ENCODE results near the gene SRD5A1.

SRD5A1 gene

DNA sequence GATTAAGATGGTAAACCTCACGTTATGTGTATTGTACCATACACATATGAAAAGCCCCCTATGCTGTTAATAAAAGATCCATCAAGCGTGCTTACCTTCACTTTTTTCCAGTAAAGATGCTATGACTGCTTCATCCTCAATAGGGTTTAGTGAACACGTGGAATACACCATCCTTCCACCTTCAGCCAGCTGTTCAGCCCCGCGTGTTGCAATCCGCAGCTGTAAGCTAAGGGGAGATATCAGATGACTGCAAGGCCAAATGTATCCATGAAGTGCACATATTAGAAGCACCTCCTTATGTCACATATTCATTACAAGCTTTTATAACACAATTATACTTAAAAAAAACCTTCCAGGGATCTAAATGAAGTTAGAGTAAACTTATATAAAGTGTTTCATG is 16.6 kb upstream of the SRD5A1 start:
- DNase-seq (ENCODE audit: low read depth, low spot score), result no peak
- Histone ChIP-seq H3K27me3 (ENCODE audit: insufficient read depth, insufficient read length) (no peaks in the 10 kb centered on the region), H3K36me3 (ENCODE audit: insufficient read depth, insufficient read length, low read length) (peaks cover 89% of the 10 kb centered on the region), H3K4me1 (ENCODE audit: insufficient read depth, insufficient read length) (no peaks in the 10 kb centered on the region), H3K4me3 (ENCODE audit: insufficient read length, low read depth) (no peak overlapping the region), H3K9ac (ENCODE audit: insufficient read length, low read depth) (no peak overlapping the region), H3K9me3 (ENCODE audit: insufficient read depth, low read length) (no peaks in the 10 kb centered on the region)
- no peak for TF ChIP-seq YY1 (IDR thresholded peaks at IDR 0.05; ENCODE audit: insufficient read depth, insufficient read length)
- TF ChIP-seq ZNF274 (IDR thresholded peaks at IDR 0.05; ENCODE audit: low read depth, low read length), result no peak
- TF ChIP-seq SUZ12 (IDR thresholded peaks at IDR 0.05; ENCODE audit: extremely low read depth, insufficient read depth, insufficient read length), result no peak

DNA sequence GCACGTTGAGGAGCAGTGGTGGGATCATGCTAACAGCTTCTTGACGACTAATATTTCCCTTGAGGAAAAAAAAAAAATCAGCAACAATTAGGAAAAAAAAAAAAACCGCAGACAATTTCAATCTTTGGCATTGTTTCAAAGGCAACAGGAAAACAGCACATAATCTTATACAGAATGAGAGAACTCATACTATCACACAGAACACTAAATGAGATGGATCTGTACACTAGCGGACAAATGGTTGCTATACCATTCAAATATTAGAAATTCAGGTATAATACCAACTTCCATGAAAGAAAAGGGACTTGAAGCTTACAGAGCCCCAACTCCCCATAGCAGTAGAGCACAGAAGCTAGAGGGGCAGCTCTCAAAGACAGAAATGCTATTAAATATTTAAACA is 10.0 kb upstream of the SRD5A1 start:
- peaks cover 13% of the 10 kb centered on the region for H3K9me3 ChIP-seq (ENCODE audit: insufficient read depth, low read length)
- H3K4me3 ChIP-seq (ENCODE audit: insufficient read length, low read depth), result no peak overlapping the region
- peaks cover 94% of the 10 kb centered on the region for H3K36me3 ChIP-seq (ENCODE audit: insufficient read depth, insufficient read length, low read length)
- H3K4me1 ChIP-seq (ENCODE audit: insufficient read depth, insufficient read length), result no peaks in the 10 kb centered on the region
- TF ChIP-seq SUZ12 (IDR thresholded peaks at IDR 0.05; ENCODE audit: extremely low read depth, insufficient read depth, insufficient read length) (no peak), YY1 (IDR thresholded peaks at IDR 0.05; ENCODE audit: insufficient read depth, insufficient read length) (no peak), ZNF274 (IDR thresholded peaks at IDR 0.05; ENCODE audit: low read depth, low read length) (no peak)
- no peak overlapping the region for H3K9ac ChIP-seq (ENCODE audit: insufficient read length, low read depth)
- DNase-seq (ENCODE audit: low read depth, low spot score), result no peak
- H3K27me3 ChIP-seq (ENCODE audit: insufficient read depth, insufficient read length), result no peaks in the 10 kb centered on the region

DNA sequence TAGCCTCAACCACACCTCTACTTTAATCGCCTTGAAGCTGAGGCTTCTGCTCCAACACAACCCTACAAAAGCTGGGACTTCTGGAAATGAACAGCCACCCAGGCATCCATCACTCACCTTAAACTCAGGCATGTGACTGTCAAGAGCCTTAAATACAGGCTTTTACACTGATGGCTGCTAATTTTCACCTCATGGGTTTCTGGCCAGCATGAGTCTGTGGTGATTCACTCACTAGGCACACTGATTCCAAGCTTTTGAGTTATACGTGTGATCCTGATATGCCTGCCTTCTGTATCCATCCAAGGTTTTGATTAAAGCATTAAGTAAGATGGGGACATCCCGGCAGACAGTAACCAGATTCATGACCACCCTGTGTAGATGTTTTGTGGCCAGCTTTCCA is 9.3 kb upstream of the SRD5A1 start:
- H3K27me3 ChIP-seq (ENCODE audit: insufficient read depth, insufficient read length), result no peaks in the 10 kb centered on the region
- no peak overlapping the region for H3K4me3 ChIP-seq (ENCODE audit: insufficient read length, low read depth)
- no peak overlapping the region for H3K9ac ChIP-seq (ENCODE audit: insufficient read length, low read depth)
- H3K4me1 ChIP-seq (ENCODE audit: insufficient read depth, insufficient read length), result no peaks in the 10 kb centered on the region
- H3K36me3 ChIP-seq (ENCODE audit: insufficient read depth, insufficient read length, low read length), result peaks cover 94% of the 10 kb centered on the region
- TF ChIP-seq ZNF274 (IDR thresholded peaks at IDR 0.05; ENCODE audit: low read depth, low read length) (no peak), SUZ12 (IDR thresholded peaks at IDR 0.05; ENCODE audit: extremely low read depth, insufficient read depth, insufficient read length) (no peak), YY1 (IDR thresholded peaks at IDR 0.05; ENCODE audit: insufficient read depth, insufficient read length) (no peak)
- H3K9me3 ChIP-seq (ENCODE audit: insufficient read depth, low read length), result peaks cover 13% of the 10 kb centered on the region
- DNase-seq (ENCODE audit: low read depth, low spot score), result no peak

DNA sequence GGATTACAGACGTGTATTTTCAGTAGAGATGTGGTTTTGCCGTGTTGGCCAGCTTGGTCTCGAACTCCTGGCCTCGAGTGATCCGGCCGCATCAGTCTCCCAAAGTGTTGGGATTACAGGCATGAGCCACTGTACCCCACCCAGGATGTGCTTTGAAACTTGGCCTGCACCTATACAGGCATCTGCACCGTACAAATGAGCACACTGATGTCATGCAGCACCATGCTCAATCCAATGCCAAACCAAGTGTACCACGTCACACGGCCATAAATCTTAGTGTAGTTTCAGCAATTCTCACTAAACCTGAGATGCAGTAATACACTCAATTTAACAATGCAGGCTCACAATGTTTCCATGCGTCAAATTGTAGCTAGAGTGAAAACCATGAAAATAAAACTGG is 6.7 kb upstream of the SRD5A1 start:
- H3K27me3 ChIP-seq (ENCODE audit: insufficient read depth, insufficient read length), result no peaks in the 10 kb centered on the region
- no peak for TF ChIP-seq ZNF274 (IDR thresholded peaks at IDR 0.05; ENCODE audit: low read depth, low read length)
- no peak for TF ChIP-seq YY1 (IDR thresholded peaks at IDR 0.05; ENCODE audit: insufficient read depth, insufficient read length)
- TF ChIP-seq SUZ12 (IDR thresholded peaks at IDR 0.05; ENCODE audit: extremely low read depth, insufficient read depth, insufficient read length), result no peak
- H3K4me1 ChIP-seq (ENCODE audit: insufficient read depth, insufficient read length), result no peaks in the 10 kb centered on the region
- DNase-seq (ENCODE audit: low read depth, low spot score), result no peak
- no peak overlapping the region for H3K9ac ChIP-seq (ENCODE audit: insufficient read length, low read depth)
- no peak overlapping the region for H3K4me3 ChIP-seq (ENCODE audit: insufficient read length, low read depth)
- H3K36me3 ChIP-seq (ENCODE audit: insufficient read depth, insufficient read length, low read length), result peaks cover 97% of the 10 kb centered on the region
- H3K9me3 ChIP-seq (ENCODE audit: insufficient read depth, low read length), result peaks cover 13% of the 10 kb centered on the region

DNA sequence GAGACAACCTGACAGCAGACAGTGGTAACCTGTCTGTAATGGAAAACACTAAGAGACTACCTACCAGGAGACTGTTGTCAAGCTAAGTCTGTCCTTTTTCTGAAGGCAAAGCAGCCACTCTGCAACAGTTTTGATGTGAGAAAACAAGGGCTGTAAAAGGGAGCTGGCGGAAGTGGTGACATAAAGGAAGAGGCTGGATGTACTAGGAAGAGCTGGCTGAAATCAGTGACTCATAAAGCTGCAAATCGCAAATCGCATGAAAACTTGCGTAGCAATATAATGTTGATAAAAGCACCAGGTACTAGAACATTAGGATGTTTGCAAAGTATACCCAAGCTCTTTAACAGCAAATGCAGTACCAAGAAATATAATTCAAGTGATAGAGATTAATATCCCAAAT is 1.8 kb upstream of the SRD5A1 start:
- no peak for TF ChIP-seq YY1 (IDR thresholded peaks at IDR 0.05; ENCODE audit: insufficient read depth, insufficient read length)
- TF ChIP-seq ZNF274 (IDR thresholded peaks at IDR 0.05; ENCODE audit: low read depth, low read length), result no peak
- TF ChIP-seq SUZ12 (IDR thresholded peaks at IDR 0.05; ENCODE audit: extremely low read depth, insufficient read depth, insufficient read length), result no peak
- Histone ChIP-seq H3K36me3 (ENCODE audit: insufficient read depth, insufficient read length, low read length) (peaks cover 64% of the 10 kb centered on the region), H3K4me1 (ENCODE audit: insufficient read depth, insufficient read length) (no peaks in the 10 kb centered on the region), H3K9ac (ENCODE audit: insufficient read length, low read depth) (no peak overlapping the region), H3K27me3 (ENCODE audit: insufficient read depth, insufficient read length) (no peaks in the 10 kb centered on the region), H3K9me3 (ENCODE audit: insufficient read depth, low read length) (no peaks in the 10 kb centered on the region), H3K4me3 (ENCODE audit: insufficient read length, low read depth) (peak overlapping the region; percentile 78)
- DNase-seq (ENCODE audit: low read depth, low spot score), result no peak

DNA sequence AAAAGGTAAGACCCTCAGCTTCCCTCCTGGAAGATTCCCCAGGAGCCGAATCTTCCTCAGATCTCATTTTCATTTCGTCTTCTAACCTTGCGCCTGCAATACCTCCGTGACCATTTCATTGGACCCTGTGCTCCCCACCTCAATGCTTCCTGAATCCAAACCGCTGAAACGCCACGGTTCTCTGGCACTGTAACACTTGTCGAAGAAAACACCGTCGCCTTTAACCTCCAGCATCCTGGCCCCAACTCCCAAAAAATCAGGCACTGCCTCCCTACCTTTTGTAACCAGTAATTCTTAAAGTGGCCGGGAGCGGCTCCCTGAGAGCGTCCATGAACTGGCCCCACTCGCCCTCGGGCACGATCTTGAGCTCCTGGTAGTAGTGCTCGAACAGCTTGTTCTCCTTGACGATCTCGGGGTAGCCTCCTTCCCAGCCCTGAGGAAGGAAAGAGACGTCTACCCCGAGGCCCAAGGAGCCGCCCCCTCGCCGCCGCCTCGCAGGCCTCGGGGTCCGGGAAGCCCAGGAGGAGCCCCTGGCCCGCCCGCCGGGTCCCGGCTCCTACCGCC is 834 bp upstream of the SRD5A1 start:
- TF ChIP-seq ZNF274 (IDR thresholded peaks at IDR 0.05; ENCODE audit: low read depth, low read length) (no peak), YY1 (IDR thresholded peaks at IDR 0.05; ENCODE audit: insufficient read depth, insufficient read length) (no peak), SUZ12 (IDR thresholded peaks at IDR 0.05; ENCODE audit: extremely low read depth, insufficient read depth, insufficient read length) (no peak)
- H3K9me3 ChIP-seq (ENCODE audit: insufficient read depth, low read length), result no peaks in the 10 kb centered on the region
- H3K27me3 ChIP-seq (ENCODE audit: insufficient read depth, insufficient read length), result no peaks in the 10 kb centered on the region
- H3K4me1 ChIP-seq (ENCODE audit: insufficient read depth, insufficient read length), result peaks cover 4% of the 10 kb centered on the region
- H3K36me3 ChIP-seq (ENCODE audit: insufficient read depth, insufficient read length, low read length), result peaks cover 56% of the 10 kb centered on the region
- DNase-seq (ENCODE audit: low read depth, low spot score), result no peak
- peak overlapping the region; percentile 93 for H3K9ac ChIP-seq (ENCODE audit: insufficient read length, low read depth)
- H3K4me3 ChIP-seq (ENCODE audit: insufficient read length, low read depth), result peak overlapping the region; percentile 78

DNA sequence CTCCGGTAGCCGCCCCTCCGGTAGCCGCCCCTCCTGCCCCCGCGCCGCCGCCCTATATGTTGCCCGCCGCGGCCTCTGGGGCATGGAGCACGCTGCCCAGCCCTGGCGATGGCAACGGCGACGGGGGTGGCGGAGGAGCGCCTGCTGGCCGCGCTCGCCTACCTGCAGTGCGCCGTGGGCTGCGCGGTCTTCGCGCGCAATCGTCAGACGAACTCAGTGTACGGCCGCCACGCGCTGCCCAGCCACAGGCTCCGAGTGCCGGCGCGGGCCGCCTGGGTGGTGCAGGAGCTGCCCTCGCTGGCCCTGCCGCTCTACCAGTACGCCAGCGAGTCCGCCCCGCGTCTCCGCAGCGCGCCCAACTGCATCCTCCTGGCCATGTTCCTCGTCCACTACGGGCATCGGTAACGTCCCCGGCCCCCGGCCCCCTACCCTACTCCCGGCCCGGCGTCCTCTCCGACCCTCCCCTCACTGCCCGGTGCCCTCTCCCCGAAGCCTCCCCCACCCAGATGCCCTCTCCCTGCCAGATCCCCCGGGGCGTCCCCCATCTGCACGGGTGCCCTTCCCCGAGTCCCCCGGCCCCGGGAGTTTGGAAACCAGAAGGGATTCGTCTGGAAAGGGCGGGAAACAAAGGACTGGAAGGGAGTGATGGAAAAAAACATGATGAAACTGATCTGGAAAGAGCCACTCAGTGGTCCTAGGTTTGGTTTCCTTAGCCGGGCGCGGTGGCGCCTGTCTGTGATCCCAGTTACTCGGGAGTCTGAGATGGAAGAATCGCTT is 417 bp downstream of the SRD5A1 start:
- Histone ChIP-seq H3K27me3 (ENCODE audit: insufficient read depth, insufficient read length) (no peaks in the 10 kb centered on the region), H3K9me3 (ENCODE audit: insufficient read depth, low read length) (no peaks in the 10 kb centered on the region), H3K4me1 (ENCODE audit: insufficient read depth, insufficient read length) (peaks cover 4% of the 10 kb centered on the region), H3K36me3 (ENCODE audit: insufficient read depth, insufficient read length, low read length) (peaks cover 48% of the 10 kb centered on the region), H3K9ac (ENCODE audit: insufficient read length, low read depth) (peak overlapping the region; percentile 85), H3K4me3 (ENCODE audit: insufficient read length, low read depth) (peak overlapping the region; percentile 78)
- DNase-seq (ENCODE audit: low read depth, low spot score), result no peak
- TF ChIP-seq ZNF274 (IDR thresholded peaks at IDR 0.05; ENCODE audit: low read depth, low read length) (no peak), YY1 (IDR thresholded peaks at IDR 0.05; ENCODE audit: insufficient read depth, insufficient read length) (no peak), SUZ12 (IDR thresholded peaks at IDR 0.05; ENCODE audit: extremely low read depth, insufficient read depth, insufficient read length) (no peak)
